Peyer's patch (tissue), 4 donors: ENCODE results near the gene ACADVL.

Source experiments
- CTCF ChIP-seq, 6 experiments: fragments of 450-650 bp in 4 of 6; fragments of 200-600 bp in 2 of 6; sonication (generic) in 1 of 6; IDR thresholded peaks; one replicate each; pipeline ENCODE4 v1.5.1; 2017 to 2019; ENCODE audit warnings: antibody characterized with exemption in 6 of 6, mild to moderate bottlenecking in 3 of 6, moderate library complexity in 1 of 6
- POLR2A ChIP-seq, 2 donors: fragments of 450-650 bp; IDR thresholded peaks; one replicate each; pipeline ENCODE4 v1.5.1; 2017; ENCODE audit warnings: antibody characterized with exemption in 2 of 2, mild to moderate bottlenecking in 2 of 2, moderate library complexity in 2 of 2

- TF ChIP-seq CTCF (IDR thresholded peaks at IDR 0.05) (no peak), POLR2A (IDR thresholded peaks at IDR 0.05) (no peak)
Observed at GRCh38 chr17:7246779-7247178, 27.0 kb downstream of the ACADVL start.
